HK-2 (cell line): ENCODE data around the gene SEC62.

ENCODE experiments used
- DNase-seq: peaks from one replicate; pipeline ENCODE4 v3.0.0-alpha.2; 2018; ENCODE audit not compliant: unreplicated experiment

SEC62 gene

DNA sequence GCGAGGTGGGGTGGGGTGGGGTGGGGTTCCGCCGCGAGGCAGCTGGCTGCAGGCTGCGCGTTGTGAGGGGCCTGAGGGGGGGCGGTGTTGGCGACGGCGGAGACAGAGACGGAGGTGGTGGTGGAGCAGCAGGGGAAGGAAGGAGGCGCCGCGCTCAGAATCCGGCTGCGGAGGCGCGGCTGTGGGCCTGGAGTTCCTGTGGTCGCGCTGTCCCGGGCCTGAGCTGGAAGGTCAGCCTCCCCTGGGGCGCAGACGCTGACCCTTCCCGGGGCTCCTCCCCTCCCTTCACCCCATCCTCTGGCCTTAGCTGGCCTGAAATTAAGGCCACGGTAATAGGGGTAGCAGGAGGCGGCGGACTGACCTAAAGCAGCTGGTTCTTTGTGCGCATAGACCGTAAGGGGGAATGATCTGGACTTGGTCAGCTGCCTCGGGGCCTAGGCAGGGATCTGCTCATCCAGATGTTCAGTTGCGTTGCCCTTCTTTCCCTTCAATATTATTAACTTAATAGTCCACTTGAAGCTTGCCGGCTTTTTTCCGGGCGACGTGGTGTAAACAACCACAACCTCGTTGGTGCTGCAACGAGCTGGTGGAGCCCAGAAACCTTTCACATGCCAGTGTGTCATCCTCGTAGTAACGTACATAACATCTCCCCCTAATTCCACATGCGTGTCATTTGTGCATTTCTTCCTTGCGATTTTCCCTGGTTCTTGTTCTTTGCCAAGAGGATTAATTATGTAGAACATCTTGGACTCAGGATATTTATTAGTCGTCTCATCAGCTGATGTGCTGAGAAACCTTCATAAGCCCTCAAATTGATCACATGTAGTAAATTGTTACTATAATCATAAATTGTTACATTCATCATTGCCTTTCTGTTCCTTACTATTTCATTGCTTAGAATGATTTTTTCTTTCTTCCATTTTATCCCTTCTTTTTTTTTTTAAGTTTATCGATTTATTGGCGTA, 626 bp downstream of the SEC62 start:
- DNase-seq = no peak

DNA sequence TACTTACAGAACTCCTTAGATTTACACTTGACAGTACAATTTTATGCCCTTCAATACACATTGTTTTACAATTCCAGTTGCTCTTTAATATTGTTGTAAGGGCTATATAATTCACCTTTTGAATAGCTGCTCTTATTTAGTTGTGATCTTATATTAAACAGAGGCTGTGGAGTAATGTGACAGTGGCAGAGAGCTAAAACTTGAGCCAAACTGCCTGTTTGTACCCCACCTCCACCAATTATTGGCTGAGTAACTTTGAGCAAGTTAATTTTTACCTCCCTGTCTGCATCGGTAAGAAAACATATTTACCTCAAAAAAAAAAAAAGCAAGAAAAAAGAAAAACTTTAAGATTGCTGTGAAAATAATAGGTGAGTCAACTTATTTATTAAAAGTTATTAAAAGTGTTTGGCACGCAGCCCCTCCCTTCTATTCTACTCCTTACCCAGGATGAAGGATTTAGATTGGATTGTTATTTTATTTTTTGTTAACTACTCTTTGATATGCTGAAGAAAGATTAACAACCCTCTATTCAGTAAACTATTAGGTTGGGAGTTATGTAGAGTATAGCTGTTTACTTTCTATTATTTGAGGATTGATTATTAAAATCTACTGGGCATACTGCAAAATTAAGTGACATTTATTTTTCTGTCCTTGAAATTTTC, 1.7 kb downstream of the SEC62 start:
- no peak for DNase-seq

DNA sequence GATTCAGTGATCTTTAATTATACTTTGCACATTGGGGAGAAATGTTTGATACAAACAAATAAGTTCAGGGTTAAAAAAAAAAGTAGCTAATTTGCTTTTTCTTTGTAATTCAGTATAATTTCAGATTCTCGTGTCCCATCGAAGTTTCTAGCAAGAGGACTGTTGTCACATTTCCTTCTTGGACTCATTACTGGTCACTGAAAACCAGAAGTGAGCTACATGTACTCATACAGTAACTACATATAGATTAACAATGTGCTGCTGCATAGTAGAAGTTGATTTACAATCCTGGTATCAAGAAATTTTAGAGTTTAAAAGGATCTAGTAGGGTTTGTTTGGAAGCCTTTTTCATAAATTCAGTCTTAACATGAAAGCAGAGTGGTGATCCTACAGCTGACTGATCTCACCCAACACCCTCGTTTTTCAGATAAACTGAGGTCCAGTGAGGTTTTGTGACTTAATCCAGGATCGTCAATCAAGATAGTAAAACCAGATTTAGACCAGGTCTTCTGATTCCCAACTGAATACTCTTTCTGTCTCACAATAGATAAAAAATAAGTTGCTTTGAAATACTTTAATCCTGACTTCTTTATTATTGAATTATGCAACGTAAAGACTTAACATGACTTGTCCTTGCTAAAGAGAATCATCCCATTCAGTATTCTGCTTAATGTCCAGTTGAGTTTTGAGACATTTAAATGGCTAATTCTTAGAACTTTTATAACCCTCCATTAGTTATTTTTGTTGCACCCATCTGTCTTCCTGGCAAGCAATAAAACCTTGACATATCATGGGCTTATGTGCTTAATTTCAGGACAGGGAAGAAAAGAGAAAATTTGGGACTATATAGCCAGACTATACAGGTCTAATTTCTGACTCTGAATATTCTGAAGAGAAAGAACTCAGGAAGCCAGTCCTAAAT, 2.8 kb downstream of the SEC62 start:
- no peak for DNase-seq

DNA sequence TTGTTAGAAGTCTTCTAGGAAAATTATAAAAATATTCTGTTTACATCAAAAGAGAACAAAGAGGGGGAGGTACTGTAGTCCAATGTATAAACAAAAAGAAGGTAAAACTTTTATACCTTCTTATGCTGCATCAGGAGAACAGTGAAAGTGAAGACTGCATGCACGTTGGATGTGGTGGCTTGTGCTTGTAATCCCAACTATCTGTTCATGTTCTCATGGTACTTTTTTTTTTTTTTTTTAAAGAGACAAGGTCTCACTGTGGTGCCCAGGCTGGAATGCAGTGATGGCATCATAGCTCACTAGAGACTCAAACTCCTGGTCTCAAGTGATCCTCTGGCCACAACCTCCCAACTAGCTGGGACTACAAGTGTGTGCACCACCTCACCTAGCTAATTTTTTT, 4.2 kb downstream of the SEC62 start:
- DNase-seq = no peak

DNA sequence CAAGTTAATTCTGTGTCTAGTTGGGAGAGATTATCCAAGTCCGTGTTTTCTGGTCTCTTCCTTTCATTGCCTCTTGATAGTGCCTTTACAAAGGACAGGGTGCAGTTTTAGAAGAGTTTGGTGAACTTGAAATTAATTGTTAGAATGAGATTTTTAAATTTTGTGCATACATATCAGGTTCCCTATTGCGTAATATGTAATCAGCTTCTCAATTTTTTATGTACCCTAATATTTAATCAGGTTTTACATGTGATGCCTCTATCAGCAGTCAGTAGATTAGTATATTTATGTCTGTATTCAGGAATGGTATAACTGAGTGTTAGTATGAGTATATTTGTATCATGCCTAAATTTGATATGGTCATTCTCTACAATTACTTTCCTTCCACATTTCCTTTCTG, 4.9 kb downstream of the SEC62 start:
- no peak for DNase-seq

DNA sequence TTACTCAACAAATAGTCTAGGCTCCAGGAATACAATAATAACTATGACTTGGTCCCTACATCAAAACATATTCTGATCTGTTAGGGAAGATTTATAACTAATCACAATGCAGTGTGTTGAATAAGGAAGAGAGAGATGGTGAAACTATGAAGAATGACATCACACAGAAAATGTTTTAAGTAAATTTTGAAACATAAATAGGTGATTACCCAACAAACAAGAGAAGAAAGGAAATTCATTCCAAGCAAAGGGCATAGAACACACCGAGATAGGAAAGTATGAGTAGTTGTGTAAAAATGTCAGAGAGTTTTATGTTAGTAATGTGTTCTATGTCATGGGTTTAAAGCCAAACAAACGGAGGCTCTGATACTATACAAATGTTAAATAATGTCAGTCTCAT, 13.4 kb downstream of the SEC62 start:
- DNase-seq = no peak

DNA sequence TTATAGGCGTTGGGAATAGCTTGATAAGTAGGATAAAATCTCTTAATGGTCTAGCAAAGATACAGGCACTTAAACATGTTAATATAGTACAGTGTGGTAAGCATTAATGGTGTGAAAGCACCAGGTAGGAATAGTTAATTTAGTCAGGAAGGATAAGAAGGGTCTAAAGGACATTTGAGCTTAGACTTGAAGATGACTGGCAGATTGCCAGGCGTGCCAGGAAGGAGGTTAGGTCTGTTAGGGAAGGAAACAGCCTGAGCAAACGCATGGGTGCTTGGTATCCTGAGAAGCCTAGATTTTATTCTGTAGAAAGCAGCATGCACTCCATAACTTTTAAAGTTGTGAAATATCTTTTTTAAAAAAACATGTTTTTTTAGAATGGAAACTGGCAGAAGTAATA, 17.7 kb downstream of the SEC62 start:
- DNase-seq = no peak

DNA sequence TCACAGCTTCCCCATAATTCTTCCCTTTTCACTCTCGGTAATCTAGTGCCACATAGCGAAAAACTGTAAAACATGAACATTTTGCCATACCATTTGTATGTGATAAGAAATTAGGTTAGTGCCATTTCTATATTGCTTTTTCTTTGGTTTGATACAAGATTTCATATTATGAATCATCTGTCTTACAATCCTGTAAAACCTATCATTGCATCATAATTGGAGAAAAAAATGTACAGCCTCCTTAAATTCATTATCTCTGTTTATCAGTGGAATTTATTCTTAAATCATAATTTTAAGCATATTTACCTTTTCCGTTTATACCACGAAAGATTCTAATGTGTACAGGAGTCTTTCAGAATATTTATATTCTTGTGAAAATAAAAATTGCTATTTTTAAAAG, 23.8 kb downstream of the SEC62 start:
- DNase-seq = no peak

DNA sequence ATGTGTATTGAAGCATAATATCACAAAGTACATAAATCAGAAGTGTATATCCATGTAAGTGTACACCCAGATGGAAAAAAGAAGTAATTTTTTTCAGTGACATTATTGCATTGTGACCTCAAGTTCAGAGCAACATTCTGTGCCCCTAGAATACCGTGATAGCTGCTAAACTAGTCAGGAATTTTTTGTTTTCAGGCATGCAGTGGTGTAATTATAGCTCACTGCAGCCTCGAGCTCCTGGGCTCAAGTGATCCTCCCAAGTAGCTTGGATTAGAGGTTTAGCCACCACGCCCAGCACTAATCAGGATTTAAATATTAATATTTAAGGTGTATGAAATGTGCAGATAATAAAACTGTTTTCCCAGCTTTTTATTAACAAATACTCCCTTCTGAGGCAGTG, 25.5 kb downstream of the SEC62 start:
- no peak for DNase-seq

DNA sequence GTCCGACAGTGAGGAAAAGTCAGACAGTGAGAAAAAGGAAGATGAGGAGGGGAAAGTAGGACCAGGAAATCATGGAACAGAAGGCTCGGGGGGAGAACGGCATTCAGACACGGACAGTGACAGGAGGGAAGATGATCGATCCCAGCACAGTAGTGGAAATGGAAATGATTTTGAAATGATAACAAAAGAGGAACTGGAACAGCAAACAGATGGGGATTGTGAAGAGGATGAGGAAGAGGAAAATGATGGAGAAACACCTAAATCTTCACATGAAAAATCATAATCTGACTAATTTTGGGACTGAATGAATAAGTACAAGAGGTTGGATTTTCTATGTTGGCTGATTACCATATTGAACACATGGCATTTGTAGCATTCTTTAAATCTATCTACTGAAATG, 26.2 kb downstream of the SEC62 start:
- DNase-seq = no peak

DNA sequence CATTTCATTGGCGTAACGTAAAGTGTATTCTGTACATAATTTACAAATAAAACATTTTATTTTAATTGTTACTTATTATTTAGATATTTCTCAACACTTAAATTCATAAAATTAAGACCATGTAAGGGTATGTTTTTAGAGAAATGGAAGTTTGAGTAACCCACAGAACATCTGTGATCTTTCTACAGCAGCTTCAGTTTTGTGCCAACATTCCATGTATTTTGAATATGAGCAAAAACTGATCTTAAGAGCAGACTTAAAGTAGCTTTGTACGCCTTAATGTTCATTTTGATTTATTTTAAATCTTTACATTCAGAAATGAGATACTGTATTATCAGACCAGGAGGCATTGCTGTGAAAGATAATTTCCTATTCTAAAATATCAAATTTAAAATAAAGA, 27.2 kb downstream of the SEC62 start:
- DNase-seq = no peak

DNA sequence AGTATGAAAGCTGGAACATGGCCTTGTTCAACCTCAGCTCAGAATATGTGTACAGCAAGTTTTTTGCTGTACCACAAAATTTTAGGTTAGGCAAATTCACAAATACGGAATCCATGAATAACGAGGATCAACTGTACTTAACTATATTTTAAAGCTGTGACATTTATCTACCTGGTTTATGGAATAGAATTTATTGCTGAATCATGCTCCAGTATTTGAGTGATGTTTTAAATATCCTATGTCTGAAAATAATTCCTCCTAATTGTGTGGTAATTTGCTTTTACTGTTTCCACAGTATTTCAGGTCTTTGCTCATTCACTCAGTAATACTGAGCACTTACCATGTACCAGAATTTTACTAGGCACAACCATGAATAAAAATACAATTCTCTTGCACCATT, 29.5 kb downstream of the SEC62 start:
- no peak for DNase-seq

DNA sequence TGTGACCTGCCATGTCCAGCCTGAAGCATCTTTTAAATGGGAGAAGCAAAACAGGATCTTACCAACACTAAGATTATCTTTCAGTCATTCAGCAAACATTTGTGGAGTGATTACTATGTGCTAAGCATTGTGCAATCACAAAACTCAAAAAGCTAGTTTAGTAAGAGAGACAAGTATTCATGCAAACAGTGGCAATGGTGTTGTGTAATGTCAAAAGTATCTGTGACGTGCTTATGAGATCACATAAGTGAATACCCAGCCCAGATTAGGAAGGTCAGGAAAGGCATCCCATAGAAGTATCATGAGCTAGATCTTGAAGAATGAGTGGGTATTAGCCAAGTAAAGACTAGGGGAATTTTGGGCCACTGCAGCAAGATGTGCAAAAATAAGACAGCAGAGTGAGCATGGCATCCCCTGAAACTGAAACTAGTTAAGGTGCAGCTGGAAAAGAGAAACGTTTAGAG, 32.1 kb downstream of the SEC62 start:
- no peak for DNase-seq

DNA sequence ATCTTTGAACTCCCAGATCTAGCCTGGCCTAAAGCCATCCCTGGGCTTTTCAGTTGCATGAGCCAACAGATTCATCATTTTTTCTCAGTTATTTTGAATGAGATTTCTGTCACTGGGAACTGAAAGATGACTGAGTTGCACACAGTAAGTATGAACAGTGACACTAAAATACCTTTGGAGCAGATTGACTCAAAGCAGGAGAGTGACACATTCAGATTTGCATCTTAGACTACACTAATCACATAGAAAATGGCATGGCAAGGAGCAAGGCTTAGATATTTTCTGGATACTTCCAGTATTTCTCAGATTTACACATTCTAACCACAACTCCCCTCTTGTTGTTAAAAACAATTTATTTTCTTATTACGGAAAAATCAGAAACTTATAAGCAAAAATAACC, 32.8 kb downstream of the SEC62 start:
- DNase-seq = no peak

DNA sequence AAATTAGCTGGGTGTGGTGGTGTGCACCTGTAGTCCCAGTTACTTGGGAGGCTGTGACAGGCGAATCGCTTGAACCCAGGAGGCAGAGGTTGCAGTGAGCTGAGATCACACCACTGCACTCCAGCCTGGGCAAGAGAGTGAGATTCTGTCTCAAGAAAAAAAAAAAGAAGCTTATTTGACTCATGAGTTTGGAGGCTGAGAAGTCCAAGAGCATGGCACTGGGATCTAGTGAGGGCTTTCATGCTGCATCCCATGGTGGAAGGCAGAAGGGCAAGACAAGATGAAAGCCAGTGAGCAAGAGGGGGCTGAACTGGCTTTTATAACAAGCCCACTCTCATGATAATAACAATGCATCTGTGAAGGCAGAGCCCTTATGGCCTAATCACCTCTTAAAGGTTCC, 33.4 kb downstream of the SEC62 start:
- no peak for DNase-seq

DNA sequence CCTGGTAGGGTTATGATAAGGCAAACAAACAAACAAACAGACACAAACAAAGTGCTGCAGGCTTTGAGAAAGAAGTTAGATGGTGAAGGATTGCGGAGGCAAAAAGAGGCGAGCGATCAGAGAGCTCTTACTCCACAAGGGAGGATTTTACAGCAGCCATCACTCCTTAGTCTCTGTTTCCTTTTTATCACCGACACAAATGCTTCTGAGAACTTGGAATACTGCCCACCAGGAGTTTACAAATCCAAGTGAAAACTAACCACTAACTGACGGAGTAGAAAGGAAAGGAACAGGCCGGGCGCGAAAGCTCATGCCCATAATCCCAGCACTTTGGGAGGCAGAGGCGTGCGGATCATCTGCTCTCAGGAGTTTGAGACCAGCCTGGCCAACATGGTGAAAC, 35.6 kb downstream of the SEC62 start:
- no peak for DNase-seq

DNA sequence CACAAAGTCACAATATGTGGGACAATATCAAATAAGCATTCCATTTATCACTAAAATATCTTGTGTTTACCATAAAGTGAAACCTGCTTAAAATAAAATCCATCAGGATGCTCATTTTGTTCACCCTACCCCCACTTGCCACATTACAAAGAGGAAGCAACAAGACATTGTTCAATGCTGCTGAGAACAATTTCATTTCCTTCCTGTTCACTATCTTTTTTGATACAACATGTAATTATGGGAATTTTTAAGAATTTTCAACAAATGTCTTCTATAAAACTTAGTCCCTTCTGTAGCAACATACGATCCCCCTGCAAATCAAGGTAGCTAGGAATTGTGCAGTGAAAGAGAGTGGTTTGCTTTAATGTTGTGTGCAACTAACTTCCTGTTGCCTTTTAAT, 36.3 kb downstream of the SEC62 start:
- DNase-seq = no peak

DNA sequence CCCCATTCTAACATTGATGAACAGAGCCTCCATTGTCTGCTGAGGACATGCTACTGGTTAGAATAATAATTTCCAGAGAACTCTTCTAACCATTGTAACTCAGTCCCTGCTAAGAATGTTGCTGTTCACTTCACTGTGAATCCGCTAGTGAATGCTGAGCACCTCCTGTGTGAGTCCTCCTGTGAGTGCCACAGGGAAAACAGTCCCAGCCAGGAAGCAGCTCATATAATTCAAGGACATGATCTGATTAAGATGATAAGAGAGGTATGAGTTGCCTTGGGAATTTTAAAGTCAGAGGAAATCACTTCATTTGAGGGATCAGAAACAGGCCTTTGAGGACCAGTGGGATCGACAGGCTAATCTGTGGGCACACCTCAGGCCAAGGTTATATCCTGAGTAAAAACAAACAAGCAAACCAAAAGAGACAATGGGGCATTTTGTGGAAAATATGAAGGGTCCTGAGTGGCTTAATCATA, 37.3 kb downstream of the SEC62 start:
- no peak for DNase-seq

DNA sequence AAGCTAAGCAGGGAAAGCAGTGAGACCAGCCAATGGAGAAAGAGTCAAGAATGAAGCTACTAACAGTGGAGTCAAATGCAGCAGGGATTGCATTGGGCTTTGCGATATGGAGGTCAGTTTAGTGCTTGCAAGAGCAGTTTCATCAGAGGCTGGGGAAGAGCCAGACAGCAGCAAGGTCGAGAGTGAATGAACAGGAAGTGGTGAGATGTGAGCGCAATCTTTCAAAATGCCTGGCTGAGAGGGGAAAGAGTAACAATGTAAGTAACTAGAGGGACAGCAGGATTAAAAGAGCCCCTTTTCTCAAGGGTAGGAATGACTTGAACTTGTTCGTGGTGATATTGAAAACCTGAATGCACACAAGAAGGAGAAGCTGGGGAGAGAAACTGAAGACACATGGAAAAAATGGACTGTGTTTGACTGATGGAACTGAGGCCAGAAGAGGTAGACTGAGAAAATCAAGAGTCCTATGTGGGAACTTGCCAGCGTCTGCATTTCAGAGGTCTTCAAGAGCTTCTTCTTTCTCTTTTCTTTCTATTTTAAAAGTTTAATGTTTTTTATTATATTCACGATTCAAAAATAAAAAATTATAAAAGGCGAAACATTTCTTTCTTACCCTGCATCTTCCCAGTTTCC, 40.5 kb downstream of the SEC62 start:
- DNase-seq = no peak

DNA sequence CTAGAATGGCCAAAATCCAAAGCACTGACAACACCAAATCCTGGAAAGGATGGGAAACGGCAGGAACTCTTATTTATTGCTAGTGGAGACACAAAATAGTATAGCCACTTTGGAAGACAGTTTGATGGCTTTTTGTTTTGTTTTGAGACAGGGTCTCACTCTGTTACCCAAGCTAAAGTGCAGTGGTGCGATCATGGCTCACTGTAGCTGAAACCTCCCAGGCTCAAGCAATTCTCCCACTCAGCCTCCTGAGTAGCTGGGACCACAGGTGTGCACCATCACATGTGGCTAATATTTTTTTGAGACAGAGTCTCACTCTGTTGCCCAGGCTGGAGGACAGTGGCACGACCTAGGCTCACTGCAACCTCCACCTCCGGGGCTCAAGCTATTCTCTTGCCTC, 43.9 kb downstream of the SEC62 start:
- DNase-seq = no peak

DNA sequence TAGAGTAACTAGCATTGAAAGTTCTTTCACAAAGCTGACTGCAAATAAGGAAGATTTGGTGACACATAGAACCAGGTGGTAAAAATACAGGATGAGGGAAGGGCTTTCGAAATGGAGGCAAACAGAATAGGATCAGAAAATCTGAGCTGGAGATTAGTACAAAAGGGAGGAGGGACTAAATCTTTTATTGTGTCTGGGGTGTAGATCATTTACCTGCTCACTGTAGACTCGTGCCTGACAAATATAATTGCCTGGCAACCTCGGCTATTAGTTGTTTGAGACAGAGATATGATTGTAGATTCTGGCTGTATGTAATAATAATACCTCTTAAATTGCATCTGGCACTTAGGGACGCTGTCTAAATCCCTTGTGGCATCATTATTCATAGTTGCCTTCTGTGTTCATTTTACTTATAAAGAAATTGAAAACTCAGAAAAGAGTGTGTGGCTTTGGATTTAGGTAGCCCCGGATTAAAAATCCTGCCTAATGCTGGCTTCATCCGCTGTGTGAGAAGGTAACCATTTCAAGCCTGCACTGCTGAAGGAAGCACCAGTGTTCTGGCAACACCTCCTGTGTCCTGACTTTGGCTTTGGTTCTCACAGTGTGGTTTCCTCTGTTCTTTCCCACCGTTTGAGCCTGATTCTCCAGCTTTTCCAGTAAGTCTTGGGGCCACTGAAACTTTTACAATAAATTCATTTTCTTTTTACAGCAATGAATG, 46.2 kb downstream of the SEC62 start:
- no peak for DNase-seq
